CD4-positive, alpha-beta memory T cell (primary cell): Measurements from ENCODE around the gene FOXRED1. TPM values are rescaled to one million over a fixed set of nuclear protein-coding genes. Genes with fewer than 3 reads are reported as not detected.
A peak's percentile ranks its signal among the peaks of the same experiment; 100 is the strongest.

Experiments used
- CTCF ChIA-PET: fragments of 350-600 bp; sonication (Branson Sonifier 250); formaldehyde crosslinking; loops from one replicate; lab custom pipeline; 2021; ENCODE audit warnings: inconsistent platforms; ENCODE audit not compliant: partially characterized antibody; lab: Charles Lee
- POLR2A ChIA-PET: fragments of 350-600 bp; sonication (Branson Sonifier 250); formaldehyde crosslinking; loops from one replicate; lab custom pipeline; 2021; ENCODE audit not compliant: partially characterized antibody; lab: Charles Lee
- DNase-seq, 5 donors: peaks; one replicate each; pipeline versions ENCODE4 v3.0.0 to v3.0.0-alpha.2; 2020 to 2022; ENCODE audit warnings: mixed read lengths in 1 of 5
- H3K27ac ChIP-seq: one replicate; pipeline ENCODE4 v1.7.0; 2013; ENCODE audit warnings: low read depth, low read length
- H3K27me3 ChIP-seq: 2 replicates; pipeline ENCODE4 v1.7.0; 2013; ENCODE audit warnings: mild to moderate bottlenecking, low read length, moderate library complexity; ENCODE audit not compliant: insufficient read depth
- H3K36me3 ChIP-seq: 2 replicates; pipeline ENCODE4 v1.7.0; 2013; ENCODE audit warnings: mild to moderate bottlenecking, low read length, moderate library complexity; ENCODE audit not compliant: insufficient read depth
- H3K4me1 ChIP-seq: 2 replicates; pipeline ENCODE4 v1.7.0; 2013; ENCODE audit warnings: mild to moderate bottlenecking, low read length, moderate library complexity; ENCODE audit not compliant: insufficient read depth
- H3K4me3 ChIP-seq, 2 donors: one replicate each; pipeline ENCODE4 v1.7.0; 2013; ENCODE audit warnings: low read length in 2 of 2, mild to moderate bottlenecking in 1 of 2
- H3K9me3 ChIP-seq, 2 donors: one replicate each; pipeline ENCODE4 v1.7.0; 2013; ENCODE audit warnings: low read length in 2 of 2, control low read depth in 1 of 2; ENCODE audit not compliant: control insufficient read depth in 1 of 2
- H3K27ac Mint-ChIP-seq, 7 donors: one replicate each; pipeline ENCODE4 v1.8.0; 2020 to 2021; ENCODE audit warnings: mixed read lengths in 7 of 7, mild to moderate bottlenecking in 6 of 7, inconsistent platforms in 3 of 7, moderate library complexity in 3 of 7
- H3K27me3 Mint-ChIP-seq, 2 donors: one replicate each; pipeline ENCODE4 v1.8.0; 2020 to 2021; ENCODE audit warnings: mixed read lengths in 2 of 2
- H3K36me3 Mint-ChIP-seq, 2 donors: one replicate each; pipeline ENCODE4 v1.8.0; 2020 to 2021; ENCODE audit warnings: mixed read lengths in 2 of 2, inconsistent platforms in 1 of 2, mild to moderate bottlenecking in 1 of 2
- H3K4me1 Mint-ChIP-seq, 4 donors: one replicate each; pipeline ENCODE4 v1.8.0; 2020 to 2021; ENCODE audit warnings: mixed read lengths in 4 of 4, mild to moderate bottlenecking in 1 of 4
- H3K4me3 Mint-ChIP-seq, 8 donors: one replicate each; pipeline ENCODE4 v1.8.0; 2020 to 2021; ENCODE audit warnings: mixed read lengths in 8 of 8, mild to moderate bottlenecking in 7 of 8, moderate library complexity in 6 of 8, inconsistent platforms in 3 of 8
- H3K9me3 Mint-ChIP-seq, 8 donors: one replicate each; pipeline ENCODE4 v1.8.0; 2020 to 2021; ENCODE audit warnings: mixed read lengths in 8 of 8, mild to moderate bottlenecking in 5 of 8, inconsistent platforms in 3 of 8, moderate library complexity in 1 of 8
- intact Hi-C: fragments of 100-400 bp; cut with micrococcal nuclease; formaldehyde crosslinking; loops from one replicate; pipeline ENCODE4 v1.15.1; 2023
- polyA plus RNA-seq, 2 donors: library from polyadenylated mRNA; unstranded; fragments of 300-500 nt; fragmentation: Illumina TruSeq; gene quantifications; one replicate each; pipeline ENCODE4 v1.2.3, GENCODE V29; 2021
- total RNA-seq, 2 experiments: library from RNA; stranded (reverse); gene quantifications; one replicate each; pipeline ENCODE4 v1.2.3, GENCODE V29; 2021

Gene FOXRED1
- total RNA-seq (10 to 100 TPM; 30.5 to 32.5 TPM), polyA plus RNA-seq (10 to 100 TPM; 18.7 to 27.3 TPM)

- Histone ChIP-seq H3K9me3 (no peaks in the 10 kb centered on the region), H3K36me3 (peaks cover 36% of the 10 kb centered on the region), H3K4me3 (peak within 1 kb of the TSS; percentile 84 to 96), H3K4me1 (peaks cover 26% of the 10 kb centered on the region), H3K27me3 (no peaks in the 10 kb centered on the region), H3K27ac (peak within 1 kb of the TSS; percentile 83)
- peak; percentile 100 for DNase-seq
- POLR2A ChIA-PET, result interaction anchor here (0.9 to 6.1 kb wide), 16 partner anchors 10 to 699 kb away, joined by 3 to 101 read pairs (median 4); partner anchors contain the start of genes CDON, DCPS, EI24 and FAM118B
- peak within 1 kb of the TSS; percentile 95 to 99 (median 96) for H3K4me3 Mint-ChIP-seq
- H3K27ac Mint-ChIP-seq, result peak within 1 kb of the TSS; percentile 94 to 99 (median 99)
- H3K27me3 Mint-ChIP-seq, result no peaks in the 10 kb centered on the region
- peaks cover 19 to 43% (median 24%) of the 10 kb centered on the region in 4 donors for H3K4me1 Mint-ChIP-seq
- peaks cover 49 to 59% of the 10 kb centered on the region in 2 donors for H3K36me3 Mint-ChIP-seq
- H3K9me3 Mint-ChIP-seq, result no peaks in the 10 kb centered on the region
- CTCF ChIA-PET, result interaction anchor here (1.1 to 1.8 kb wide), 3 partner anchors 13 to 212 kb away, joined by 3 to 8 read pairs (median 4); no protein-coding TSS in a partner anchor
- intact Hi-C loops, result loop anchor here (1.0 to 10.0 kb wide), 5 partner anchors 13 to 704 kb away; partner anchors contain the start of genes DCPS, EI24, FAM118B and RPUSD4
Observed at GRCh38 chr11:126268708-126269579, at the start of gene FOXRED1, which contains the start of gene SRPRA. TSS of gene FOXRED1 (plus strand) at chr11:126269154. CDS start at chr11:126269207, 53 bp downstream. TSS of gene SRPRA (minus strand) at chr11:126268895. CDS start at chr11:126268804, 91 bp downstream.

GRCh38 chr11:126219547-126219946 is 49.4 kb upstream of the FOXRED1 start:
- no peak overlapping the region for H3K27ac ChIP-seq
- H3K9me3 ChIP-seq, result no peaks in the 10 kb centered on the region
- H3K4me3 ChIP-seq, result no peak overlapping the region
- POLR2A ChIA-PET, result interaction anchor here (1.0 kb wide), 1 partner anchor 8 kb away, joined by 3 read pairs; the partner anchor contains the start of genes FAM118B and RPUSD4
- H3K4me1 ChIP-seq, result no peaks in the 10 kb centered on the region
- Mint-ChIP-seq H3K36me3 (peaks cover 0 to 4% of the 10 kb centered on the region in 2 donors), H3K27ac (no peak overlapping the region), H3K4me3 (no peak overlapping the region), H3K27me3 (no peaks in the 10 kb centered on the region), H3K9me3 (peaks cover 0 to 2% (median 0%) of the 10 kb centered on the region in 8 donors), H3K4me1 (peaks cover 9 to 14% (median 12%) of the 10 kb centered on the region in 4 donors)
- H3K27me3 ChIP-seq, result no peaks in the 10 kb centered on the region
- intact Hi-C loops, result no loop called here
- CTCF ChIA-PET, result no interaction called here
- no peak for DNase-seq
- H3K36me3 ChIP-seq, result no peaks in the 10 kb centered on the region

GRCh38 chr11:126224647-126225294 is 44.2 kb upstream of the FOXRED1 start:
- H3K4me3 ChIP-seq, result no peak overlapping the region
- H3K36me3 ChIP-seq, result no peaks in the 10 kb centered on the region
- no peak overlapping the region for H3K27ac Mint-ChIP-seq
- no peak for DNase-seq
- H3K36me3 Mint-ChIP-seq, result peaks cover 4% of the 10 kb centered on the region in 2 donors
- no peak overlapping the region for H3K27ac ChIP-seq
- H3K4me1 ChIP-seq, result no peaks in the 10 kb centered on the region
- POLR2A ChIA-PET, result no interaction called here
- H3K4me3 Mint-ChIP-seq, result no peak overlapping the region
- peaks cover 0 to 5% (median 4%) of the 10 kb centered on the region in 4 donors for H3K4me1 Mint-ChIP-seq
- no peaks in the 10 kb centered on the region for H3K27me3 ChIP-seq
- CTCF ChIA-PET, result no interaction called here
- no peaks in the 10 kb centered on the region for H3K9me3 ChIP-seq
- intact Hi-C loops, result no loop called here
- no peaks in the 10 kb centered on the region for H3K9me3 Mint-ChIP-seq
- H3K27me3 Mint-ChIP-seq, result no peaks in the 10 kb centered on the region

- CTCF ChIA-PET, result interaction anchor here (1.1 kb wide), 1 partner anchor 61 kb away, joined by 3 read pairs; no protein-coding TSS in a partner anchor
Observed at GRCh38 chr11:126225295-126225665, 43.7 kb upstream of the FOXRED1 start.

GRCh38 chr11:126226334-126227084 is 42.4 kb upstream of the FOXRED1 start:
- Histone ChIP-seq H3K4me1 (no peaks in the 10 kb centered on the region), H3K36me3 (no peaks in the 10 kb centered on the region), H3K27ac (no peak overlapping the region), H3K27me3 (no peaks in the 10 kb centered on the region), H3K4me3 (no peak overlapping the region), H3K9me3 (no peaks in the 10 kb centered on the region)
- intact Hi-C loops, result no loop called here
- Mint-ChIP-seq H3K36me3 (peaks cover 8 to 10% of the 10 kb centered on the region in 2 donors), H3K4me1 (peaks cover 0 to 6% (median 4%) of the 10 kb centered on the region in 4 donors), H3K27me3 (no peaks in the 10 kb centered on the region), H3K27ac (no peak overlapping the region), H3K4me3 (no peak overlapping the region), H3K9me3 (no peaks in the 10 kb centered on the region)
- ChIA-PET POLR2A (interaction anchor here (0.6 kb wide), 1 partner anchor 67 kb away, joined by 3 read pairs; no protein-coding TSS in a partner anchor), CTCF (interaction anchor here (0.9 to 1.1 kb wide), 2 partner anchors 33 to 60 kb away, joined by 3 read pairs; no protein-coding TSS in a partner anchor)
- no peak for DNase-seq

More at GRCh38 chr11:126225295-126225665, 43.7 kb upstream of the FOXRED1 start:
- DNase-seq, result no peak
- no peak overlapping the region for H3K4me3 Mint-ChIP-seq
- H3K4me1 Mint-ChIP-seq, result peaks cover 0 to 6% (median 4%) of the 10 kb centered on the region in 4 donors
- no peaks in the 10 kb centered on the region for H3K9me3 Mint-ChIP-seq
- Histone ChIP-seq H3K36me3 (no peaks in the 10 kb centered on the region), H3K9me3 (no peaks in the 10 kb centered on the region), H3K27ac (no peak overlapping the region), H3K4me3 (no peak overlapping the region), H3K27me3 (no peaks in the 10 kb centered on the region), H3K4me1 (no peaks in the 10 kb centered on the region)
- POLR2A ChIA-PET, result no interaction called here
- intact Hi-C loops, result no loop called here
- peaks cover 4 to 6% of the 10 kb centered on the region in 2 donors for H3K36me3 Mint-ChIP-seq
- no peaks in the 10 kb centered on the region for H3K27me3 Mint-ChIP-seq
- H3K27ac Mint-ChIP-seq, result no peak overlapping the region

GRCh38 chr11:126229858-126230540 is 39.0 kb upstream of the FOXRED1 start:
- Histone ChIP-seq H3K27ac (no peak overlapping the region), H3K36me3 (no peaks in the 10 kb centered on the region), H3K9me3 (no peaks in the 10 kb centered on the region), H3K27me3 (no peaks in the 10 kb centered on the region), H3K4me1 (no peaks in the 10 kb centered on the region), H3K4me3 (no peak overlapping the region)
- Mint-ChIP-seq H3K36me3 (peaks cover 13 to 15% of the 10 kb centered on the region in 2 donors), H3K27ac (no peak overlapping the region), H3K4me1 (peaks cover 0 to 4% (median 3%) of the 10 kb centered on the region in 4 donors), H3K9me3 (no peaks in the 10 kb centered on the region), H3K4me3 (no peak overlapping the region), H3K27me3 (no peaks in the 10 kb centered on the region)
- ChIA-PET CTCF (interaction anchor here (1.2 kb wide), 1 partner anchor 16 kb away, joined by 3 read pairs; no protein-coding TSS in a partner anchor), POLR2A (no interaction called here)
- intact Hi-C loops, result no loop called here
- DNase-seq, result no peak
